ENCODE data around the gene BICDL1. TPM values are rescaled to one million over a fixed set of nuclear protein-coding genes. Genes with fewer than 3 reads are reported as not detected.

Gene BICDL1
- total and polyA plus RNA-seq, 2 donors (not counting 3 experiments of a cell fraction or from before 2014, with no cell fraction given) = 0.19 TPM; not detected in 1

DNA sequence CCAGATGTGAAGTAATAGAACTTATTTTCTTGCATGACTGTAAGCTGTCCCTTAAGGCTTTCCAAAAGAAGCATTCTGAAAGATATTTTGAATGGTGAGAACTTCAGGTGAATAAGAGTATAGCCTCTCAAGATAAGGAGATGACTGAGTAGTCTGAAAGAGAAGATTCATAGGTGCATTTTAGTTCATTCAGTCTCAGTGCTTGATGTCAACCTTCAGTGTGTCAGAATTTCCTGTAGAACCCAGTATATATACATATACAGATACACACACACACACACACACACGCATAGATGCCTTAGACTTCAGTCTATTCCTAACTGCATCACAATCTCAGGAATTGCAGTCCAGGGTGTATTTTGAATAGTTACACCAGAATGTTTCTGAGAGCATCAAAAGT is 7.4 kb downstream of the BICDL1 start:
- Histone ChIP-seq H3K36me3 (ENCODE audit: control insufficient read depth in 2 of 2, extremely low read depth in 1 of 2, insufficient read depth in 2 of 2, low read length in 2 of 2) (no peaks in the 10 kb centered on the region), H3K4me1 (ENCODE audit: control insufficient read depth, extremely low read depth, insufficient read depth, low read length) (no peaks in the 10 kb centered on the region), H3K9ac (replicated peaks; ENCODE audit: extremely low read depth, insufficient read depth, low read length) (no peak overlapping the region), H3K27ac (ENCODE audit: insufficient read depth, low read depth, low read length) (no peak overlapping the region), H3K9me1 (replicated peaks; ENCODE audit: control insufficient read depth, extremely low read depth, insufficient read depth, low read length) (no peaks in the 10 kb centered on the region), H4K20me1 (replicated peaks; ENCODE audit: control insufficient read depth, extremely low read depth, insufficient read depth, low read length) (no peaks in the 10 kb centered on the region), H3K27me3 (ENCODE audit: control insufficient read depth in 2 of 2, insufficient read depth in 2 of 2, low read length in 2 of 2) (peaks cover 3 to 9% of the 10 kb centered on the region in 2 experiments), H3K9me3 (replicated peaks; ENCODE audit: control insufficient read depth, insufficient read depth, low read length) (no peaks in the 10 kb centered on the region), H2AFZ (ENCODE audit: low read depth, low read length) (no peak overlapping the region), H3K4me3 (replicated peaks in 1 of 3; ENCODE audit: insufficient read depth in 1 of 3, low read depth in 1 of 3, low read length in 3 of 3) (no peak overlapping the region), H3K4me2 (ENCODE audit: insufficient read depth, low read length) (no peak overlapping the region), H3K79me2 (ENCODE audit: control insufficient read depth, insufficient read depth, low read length) (no peaks in the 10 kb centered on the region)
- CTCF ChIA-PET = no interaction called here
- FAIRE-seq (no peak), DNase-seq (ENCODE audit: low read depth, low spot score) (no peak)
- intact Hi-C loops (cut with micrococcal nuclease) (no loop called here), dilution Hi-C loops (cut with MboI; ENCODE audit: extremely low pct_ligation_motif_present, low sequenced_read_pairs) (no loop called here)
- TF ChIP-seq MYC (IDR thresholded peaks at IDR 0.05; ENCODE audit: low read depth, low read length) (no peak), JUN (IDR thresholded peaks at IDR 0.05; ENCODE audit: borderline replicate concordance, insufficient read depth, insufficient read length, low read depth) (no peak), GATA2 (IDR thresholded peaks at IDR 0.05; ENCODE audit: insufficient read depth, insufficient read length, low read depth, low read length) (no peak), EZH2 (IDR thresholded peaks at IDR 0.05; ENCODE audit: borderline replicate concordance, low read depth, low read length, severe bottlenecking) (no peak), POLR2A (IDR thresholded peaks at IDR 0.05; ENCODE audit: low read depth, low read length) (no peak), FOS (IDR thresholded peaks at IDR 0.05; ENCODE audit: borderline replicate concordance, insufficient read depth, low read length) (no peak), CTCF (IDR thresholded peaks at IDR 0.05; ENCODE audit: extremely low read depth in 1 of 2, insufficient read depth in 1 of 2, low read depth in 1 of 2, low read length in 2 of 2) (no peak), POLR2AphosphoS5 (IDR thresholded peaks at IDR 0.05; ENCODE audit: insufficient read depth, low read depth, low read length) (no peak)
- TF ChIP-seq, protein P1, sequence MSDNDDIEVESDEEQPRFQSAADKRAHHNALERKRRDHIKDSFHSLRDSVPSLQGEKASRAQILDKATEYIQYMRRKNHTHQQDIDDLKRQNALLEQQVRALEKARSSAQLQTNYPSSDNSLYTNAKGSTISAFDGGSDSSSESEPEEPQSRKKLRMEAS (IDR thresholded peaks at IDR 0.05; ENCODE audit: insufficient read depth, insufficient read length) = no peak
- POLR2A ChIA-PET = no interaction called here
- BruUV-seq (replicated peaks) = no TSS peak

Data from endothelial cell of umbilical vein (primary cell).